DND-41 (cell line): ENCODE data around the gene ZNF697.

ENCODE experiments used
- CTCF ChIP-seq: IDR thresholded peaks from 2 replicates; pipeline ENCODE4 v1.5.1; 2012; ENCODE audit warnings: borderline replicate concordance, low read length, moderate library complexity, mild to moderate bottlenecking; ENCODE audit not compliant: poor library complexity, severe bottlenecking; ENCODE audit errors: extremely low read depth
- EZH2 ChIP-seq: IDR thresholded peaks from 3 replicates; pipeline ENCODE4 v1.6.1; 2012; ENCODE audit warnings: borderline replicate concordance, low read depth, mild to moderate bottlenecking, moderate library complexity, low read length, inconsistent platforms; ENCODE audit not compliant: severe bottlenecking

- no peak for TF ChIP-seq CTCF
- TF ChIP-seq EZH2: no peak
Measured at GRCh38 chr1:119673171-119673940, 25.3 kb upstream of the ZNF697 start.
